GM19240 (cell line): ENCODE results near the gene HSFX2.
"Not testable (repeated sequence)": the region's sequence is repeated elsewhere in the genome, so short reads cannot be mapped to it uniquely, and the experiment has no call there.

Experiments used
- DNase-seq: peaks from one replicate; pipeline ENCODE4 v3.0.0; 2011; ENCODE audit warnings: low spot score; ENCODE audit not compliant: insufficient read length

HSFX2 gene, protein sequence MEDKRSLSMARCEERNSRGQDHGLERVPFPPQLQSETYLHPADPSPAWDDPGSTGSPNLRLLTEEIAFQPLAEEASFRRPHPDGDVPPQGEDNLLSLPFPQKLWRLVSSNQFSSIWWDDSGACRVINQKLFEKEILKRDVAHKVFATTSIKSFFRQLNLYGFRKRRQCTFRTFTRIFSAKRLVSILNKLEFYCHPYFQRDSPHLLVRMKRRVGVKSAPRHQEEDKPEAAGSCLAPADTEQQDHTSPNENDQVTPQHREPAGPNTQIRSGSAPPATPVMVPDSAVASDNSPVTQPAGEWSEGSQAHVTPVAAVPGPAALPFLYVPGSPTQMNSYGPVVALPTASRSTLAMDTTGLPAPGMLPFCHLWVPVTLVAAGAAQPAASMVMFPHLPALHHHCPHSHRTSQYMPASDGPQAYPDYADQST

DNA sequence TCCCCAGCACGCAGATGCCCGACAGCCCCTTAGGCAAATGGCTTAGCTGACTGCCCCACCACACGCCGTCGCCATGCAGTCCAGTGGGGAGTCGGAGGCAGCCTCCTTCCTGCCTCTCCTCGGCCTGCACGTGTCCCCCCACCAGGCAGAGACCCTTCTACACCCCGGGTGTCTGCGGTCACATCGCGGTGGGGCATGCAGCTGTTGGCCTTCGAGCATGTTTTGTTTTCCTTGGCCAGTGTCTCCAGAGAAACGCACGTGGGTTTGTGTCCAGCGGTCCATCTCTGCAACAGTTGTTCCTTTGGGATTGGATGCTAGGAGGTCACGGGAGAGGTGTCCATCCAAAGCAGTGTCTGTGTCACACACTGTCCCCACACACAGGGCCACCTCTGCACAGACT lies at the start of gene HSFX2:
Gene HSFX2 (minus strand): TSS at position 101 of the 400 bp plus-strand sequence. CDS start 614 bp downstream, outside the sequence.
- DNase-seq = not testable (repeated sequence)

DNA sequence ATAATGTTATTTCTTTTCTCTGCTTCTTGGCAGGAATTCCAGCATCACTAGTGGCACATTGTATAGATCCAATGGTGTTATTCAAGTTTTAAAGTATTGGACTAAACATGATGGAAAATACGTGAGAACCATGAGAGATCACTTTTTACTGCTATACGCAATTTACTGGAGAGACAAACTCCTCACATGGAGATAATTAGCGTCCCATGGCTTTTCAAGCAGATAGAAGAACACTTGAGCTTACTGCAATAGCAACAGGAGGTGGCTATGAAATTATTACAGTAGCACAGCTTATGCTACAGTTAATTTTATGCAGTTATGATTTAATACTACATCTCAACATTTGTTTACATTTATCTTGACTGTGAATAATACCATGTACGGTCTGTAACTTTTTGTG lies 48.4 kb upstream of the HSFX2 start:
- no peak for DNase-seq

DNA sequence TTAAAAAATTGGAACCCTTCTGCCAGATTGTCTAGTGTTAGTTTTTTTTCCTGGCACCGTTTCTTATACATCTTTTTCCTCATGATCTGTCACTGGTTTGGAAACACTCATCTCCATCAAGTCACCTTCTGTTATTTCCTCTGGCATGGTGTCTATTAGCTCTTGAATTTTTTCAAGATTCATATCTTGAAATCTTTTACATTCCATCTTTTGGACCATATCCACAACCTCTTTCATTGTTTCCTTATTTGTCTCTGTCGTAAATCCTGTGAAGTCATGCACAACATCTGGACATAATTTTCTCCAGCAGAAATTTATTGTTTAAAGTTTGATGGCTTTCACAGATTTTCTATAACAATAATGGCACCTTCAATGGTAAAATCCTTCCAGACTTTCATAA lies 46.7 kb upstream of the HSFX2 start:
- no peak for DNase-seq

DNA sequence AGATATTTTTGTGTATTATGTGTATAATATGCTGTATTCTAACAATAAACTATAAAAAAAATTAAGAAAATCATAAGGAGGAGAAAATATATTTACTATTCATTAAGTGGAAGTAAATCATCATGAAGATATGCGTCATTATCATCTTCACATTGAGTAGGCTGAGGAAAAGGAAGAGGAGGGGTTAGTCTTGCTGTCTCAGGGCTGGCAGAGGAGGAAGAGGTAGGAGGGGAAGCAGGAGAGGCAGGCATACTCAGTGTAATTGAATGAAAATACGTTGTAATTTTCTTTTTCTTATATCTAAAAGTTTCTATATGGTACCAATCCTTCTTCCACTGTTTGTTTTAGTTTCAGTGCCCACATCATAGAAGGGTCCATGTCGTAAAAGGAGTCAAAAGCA lies 46.3 kb upstream of the HSFX2 start:
- no peak for DNase-seq

DNA sequence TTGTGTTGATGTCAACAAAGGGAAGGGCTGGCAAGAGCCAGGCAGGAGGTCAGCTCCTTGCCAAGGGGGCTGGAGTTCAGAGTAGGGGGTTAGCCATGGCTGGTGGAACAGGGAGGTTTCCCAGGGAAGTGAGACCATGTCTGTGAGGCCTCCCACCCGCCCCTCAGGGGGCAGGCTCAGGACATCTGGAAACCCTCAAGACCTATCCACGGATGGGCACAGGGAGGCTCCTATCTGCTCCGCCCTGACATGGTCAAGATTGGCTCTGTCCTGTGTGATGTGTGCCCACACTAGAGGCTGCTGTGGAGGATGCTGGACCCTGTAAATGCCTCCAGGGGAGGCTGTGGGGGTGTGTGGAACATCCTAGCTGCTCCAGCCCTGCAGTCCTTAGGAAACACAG lies 44.5 kb upstream of the HSFX2 start:
- no peak for DNase-seq

DNA sequence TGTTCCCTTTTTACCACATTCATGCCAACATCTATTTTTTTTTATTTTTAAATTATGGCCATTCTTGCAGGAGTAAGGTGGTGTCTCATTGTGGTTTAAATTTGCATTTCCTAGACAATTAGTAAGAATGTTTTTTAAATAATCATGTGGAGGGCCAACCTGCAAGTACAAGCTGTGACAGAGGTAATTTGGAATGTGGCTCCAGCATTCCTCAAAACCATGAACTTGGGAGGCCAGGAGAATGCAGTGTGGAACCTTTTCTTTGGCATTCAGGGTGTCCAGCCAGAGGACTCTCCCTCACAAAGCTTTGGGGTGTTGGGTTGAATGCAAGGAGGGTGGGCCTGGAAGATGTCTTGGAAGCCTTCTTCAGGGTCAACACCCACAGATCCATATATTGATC lies 43.7 kb upstream of the HSFX2 start:
- no peak for DNase-seq

DNA sequence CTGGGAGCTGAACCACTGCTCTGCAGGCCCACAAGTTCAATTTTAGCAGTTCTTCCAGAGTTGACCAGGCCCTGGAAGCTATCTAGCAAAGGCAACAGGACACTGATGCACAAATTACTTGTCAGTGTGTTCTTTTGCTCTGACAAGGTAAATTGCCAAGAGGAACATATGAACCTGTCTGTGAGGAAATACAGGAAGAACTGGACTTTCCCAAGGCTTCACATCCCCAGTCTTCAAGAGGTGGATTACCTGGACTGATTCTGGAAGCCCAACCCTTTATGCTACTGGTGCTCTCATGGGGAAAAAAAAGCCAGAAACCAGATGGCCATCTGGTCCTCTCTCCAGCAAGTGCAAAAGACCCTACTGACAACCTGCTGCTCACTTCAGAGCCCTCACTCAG lies 38.4 kb upstream of the HSFX2 start:
- DNase-seq = no peak

DNA sequence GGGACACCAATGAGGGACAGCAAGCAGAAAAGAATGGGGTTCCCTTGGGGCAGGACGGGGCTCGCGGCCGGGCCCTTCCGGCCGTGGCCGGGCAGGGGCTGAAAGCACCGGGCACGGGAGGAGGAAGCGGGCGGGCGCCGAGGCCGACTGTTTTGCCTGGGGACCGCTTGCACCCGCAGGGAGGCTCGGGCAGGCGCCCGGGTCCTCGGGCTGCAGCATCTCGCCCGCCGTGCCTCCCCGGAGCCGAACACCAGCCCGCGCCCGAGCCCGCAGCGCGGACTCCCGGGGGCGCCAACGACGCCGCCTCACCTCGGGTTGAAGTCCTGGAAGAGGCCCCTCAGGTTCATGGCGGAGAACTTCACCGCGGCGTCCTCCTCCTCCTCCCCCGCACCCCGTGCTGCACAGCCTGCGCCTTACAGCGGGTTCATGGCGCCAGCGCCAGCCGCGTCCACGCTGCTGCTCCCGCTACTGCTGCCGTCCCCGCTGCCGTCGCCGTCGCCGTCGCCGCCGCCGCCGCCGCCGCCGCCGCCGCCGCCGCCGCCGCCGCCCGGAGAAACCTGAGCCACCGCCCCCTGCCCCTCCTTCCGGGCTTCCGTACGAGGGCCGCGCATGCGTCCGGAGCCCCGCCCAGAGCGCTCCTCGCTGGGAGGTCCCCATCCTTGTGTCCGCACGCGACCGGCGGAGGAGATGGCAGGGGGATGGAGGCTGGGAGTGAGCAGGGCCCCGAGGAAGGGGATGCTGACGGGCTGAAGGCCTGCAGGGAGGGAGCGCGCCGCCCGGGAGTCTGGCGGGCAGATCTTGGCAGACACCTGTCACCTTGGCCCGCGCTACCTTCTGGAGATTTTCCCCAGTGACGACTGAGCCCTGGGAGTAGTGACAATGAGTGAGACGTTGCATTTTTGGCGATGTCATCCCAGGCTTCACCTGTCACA lies 36.4 kb upstream of the HSFX2 start, which contains the start of gene TMEM185A:
Gene TMEM185A (minus strand): TSS at position 559 of the 932 bp plus-strand sequence. CDS start 212 bp downstream, at position 347.
- DNase-seq = peak; percentile 13

DNA sequence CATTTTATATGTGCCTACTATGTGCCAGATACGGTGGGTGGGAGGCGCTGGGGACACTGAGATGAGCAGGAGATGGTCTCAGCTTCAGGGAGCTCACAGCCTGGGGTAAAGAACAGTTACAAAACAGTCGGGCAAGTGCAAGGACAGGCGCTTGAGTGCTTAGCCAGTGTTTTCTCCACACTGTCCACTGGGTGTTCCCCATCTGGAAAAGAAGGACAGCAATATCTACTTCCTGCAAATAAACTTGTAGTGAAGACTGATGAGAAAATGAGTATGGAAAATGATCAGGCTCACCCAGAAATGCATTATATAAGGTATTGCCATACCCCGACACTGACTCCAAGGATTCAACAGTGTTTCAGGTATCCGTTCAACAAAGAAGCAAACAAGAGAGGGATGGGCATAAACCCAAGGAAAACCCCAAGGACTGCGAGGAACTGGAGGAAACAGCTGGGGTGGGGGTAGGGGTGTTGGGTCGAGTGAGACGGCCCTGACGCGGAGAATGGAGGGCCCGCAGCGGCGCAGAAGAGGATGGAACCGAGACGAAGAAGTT lies 35.6 kb upstream of the HSFX2 start:
- no peak for DNase-seq

DNA sequence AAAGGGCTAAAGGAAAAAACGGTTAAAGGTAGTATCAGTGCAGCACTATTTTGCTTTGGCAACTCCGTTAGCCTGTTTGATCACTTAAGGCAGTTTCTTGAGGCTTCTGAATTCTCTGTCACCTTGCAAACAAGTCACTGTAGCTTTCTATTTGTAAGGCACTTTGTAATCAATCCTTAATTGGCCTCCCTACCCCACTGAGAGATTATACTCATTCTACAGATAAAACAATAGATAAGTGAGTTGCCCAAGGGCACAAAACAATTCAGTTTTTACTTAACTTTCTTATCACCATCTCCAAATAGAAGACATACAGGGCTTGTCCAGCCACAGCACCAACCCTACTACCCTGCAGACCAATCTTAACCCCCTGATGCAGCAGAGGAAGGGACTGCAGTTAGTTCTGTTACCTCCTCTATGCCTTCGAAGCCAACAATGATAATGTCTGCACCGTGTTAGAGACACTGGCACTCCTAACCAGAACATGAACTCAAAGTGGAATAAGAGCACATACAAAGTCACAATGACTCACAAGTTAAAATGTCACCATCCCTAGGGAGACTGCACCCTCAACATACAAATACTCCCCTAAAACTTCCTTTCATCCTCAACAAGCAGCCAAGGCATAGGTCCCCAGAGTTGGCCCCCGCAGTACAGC lies 34.7 kb upstream of the HSFX2 start:
- DNase-seq = no peak

DNA sequence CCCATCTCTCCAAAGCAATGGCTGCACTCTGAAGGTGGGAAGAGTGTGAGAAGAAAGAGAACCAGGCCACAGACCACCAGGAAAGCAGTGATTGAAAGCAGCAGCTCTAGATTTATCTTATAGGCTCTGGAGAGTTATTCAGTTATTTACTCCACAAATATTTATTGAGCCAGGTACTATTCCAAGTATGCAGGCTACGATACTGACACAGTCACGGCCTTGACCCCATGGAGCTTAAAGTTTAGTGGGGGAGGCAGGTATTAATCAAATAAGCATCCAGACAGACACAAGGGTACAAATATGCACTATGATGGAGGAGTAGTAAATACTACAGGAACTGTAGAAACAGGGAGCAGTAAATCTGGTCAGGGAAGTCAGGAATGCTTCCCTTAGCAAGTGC lies 33.7 kb upstream of the HSFX2 start:
- DNase-seq = no peak

DNA sequence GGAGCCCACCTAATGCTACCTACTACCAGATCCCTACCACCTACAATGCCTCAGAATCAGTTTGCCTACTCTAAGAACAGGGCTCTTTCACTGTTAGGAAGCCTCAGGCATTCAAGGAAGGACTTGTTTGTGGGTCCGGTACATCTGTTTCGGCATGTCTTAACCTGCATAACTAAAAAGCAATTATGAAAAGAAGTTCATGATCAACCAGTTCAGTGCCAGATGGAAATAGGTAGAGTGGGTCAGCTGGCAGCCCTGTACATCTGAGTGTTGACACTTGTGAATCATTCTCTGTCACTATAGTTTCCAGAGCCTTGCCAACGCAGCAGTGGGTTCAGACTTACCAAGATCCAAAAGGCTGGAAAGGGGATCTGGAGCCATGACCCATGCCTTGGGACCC lies 33.2 kb upstream of the HSFX2 start:
- no peak for DNase-seq

DNA sequence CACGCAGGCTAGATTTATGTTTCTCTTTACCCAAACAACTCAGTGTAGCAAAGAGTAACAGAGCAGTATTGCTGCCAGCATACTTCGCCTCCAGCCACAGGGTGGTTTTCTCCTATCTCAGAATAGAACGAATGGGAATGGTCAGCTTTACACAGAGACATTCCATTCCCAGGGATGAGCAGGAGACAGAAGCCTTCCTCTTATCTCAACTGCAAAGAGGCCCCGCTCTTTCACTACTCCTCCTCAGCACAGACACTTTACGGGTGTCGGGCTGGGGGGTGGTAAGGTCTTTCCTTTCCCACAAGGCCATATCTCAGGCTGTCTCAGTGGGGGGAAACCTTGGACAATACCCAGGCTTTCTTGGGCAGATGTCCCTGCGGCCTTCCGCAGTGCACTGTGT lies 31.7 kb upstream of the HSFX2 start:
- DNase-seq = not testable (repeated sequence)

DNA sequence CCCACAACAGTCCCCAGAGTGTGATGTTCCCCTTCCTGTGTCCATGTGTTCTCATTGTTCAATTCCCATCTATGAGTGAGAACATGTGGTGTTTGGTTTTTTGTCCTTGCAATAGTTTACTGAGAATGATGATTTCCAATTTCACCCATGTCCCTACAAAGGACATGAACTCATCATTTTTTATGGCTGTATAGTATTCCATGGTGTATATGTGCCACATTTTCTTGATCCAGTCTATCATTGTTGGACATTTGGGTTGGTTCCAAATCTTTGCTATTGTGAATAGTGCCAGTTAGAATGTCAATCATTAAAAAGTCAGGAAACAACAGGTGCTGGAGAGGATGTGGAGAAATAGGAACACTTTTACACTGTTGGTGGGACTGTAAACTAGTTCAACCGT lies 24.5 kb upstream of the HSFX2 start:
- not testable (repeated sequence) for DNase-seq

DNA sequence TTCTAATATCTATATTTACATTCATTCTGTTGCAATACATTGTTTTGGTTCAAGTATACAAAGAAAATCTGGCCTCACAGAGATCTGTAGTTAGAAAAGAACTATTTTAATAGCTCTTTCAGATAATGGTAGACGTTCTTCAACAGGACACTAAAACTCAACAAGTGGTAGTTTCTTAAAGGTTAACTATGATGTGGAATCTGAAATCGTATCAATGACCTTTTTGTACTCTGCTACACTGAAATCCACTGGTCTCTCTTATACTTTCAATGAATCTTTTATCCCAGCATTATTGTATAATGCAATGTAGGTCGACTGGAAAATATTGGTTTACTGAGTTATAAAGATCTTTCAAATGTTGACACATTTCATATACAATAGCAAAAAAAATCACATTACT lies 23.8 kb upstream of the HSFX2 start:
- no peak for DNase-seq

DNA sequence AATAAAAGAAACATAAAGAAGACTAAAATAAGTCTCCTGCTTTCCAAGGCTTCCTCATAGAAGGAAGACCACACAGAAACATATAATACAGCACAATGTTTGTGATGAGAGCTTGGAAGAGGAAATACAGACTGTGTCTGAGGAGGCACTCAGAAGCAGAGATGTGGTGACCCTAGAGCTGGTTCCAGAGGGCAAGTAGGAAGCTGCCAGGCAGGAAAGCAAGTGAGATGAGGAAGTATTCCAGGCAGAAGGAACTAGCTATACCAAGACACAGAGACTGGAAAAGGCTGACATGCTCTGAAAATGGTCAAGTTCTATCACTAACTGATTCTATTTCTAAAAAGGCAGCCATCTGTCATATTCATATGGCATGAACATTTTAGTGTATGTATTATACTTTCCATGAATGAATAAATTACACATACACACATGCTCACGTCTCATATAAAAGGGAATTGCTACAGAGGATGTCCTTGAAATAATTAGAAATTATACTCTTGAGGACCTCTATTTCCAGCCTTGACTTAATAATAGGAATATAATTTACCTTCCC lies 16.6 kb upstream of the HSFX2 start:
- DNase-seq = no peak

DNA sequence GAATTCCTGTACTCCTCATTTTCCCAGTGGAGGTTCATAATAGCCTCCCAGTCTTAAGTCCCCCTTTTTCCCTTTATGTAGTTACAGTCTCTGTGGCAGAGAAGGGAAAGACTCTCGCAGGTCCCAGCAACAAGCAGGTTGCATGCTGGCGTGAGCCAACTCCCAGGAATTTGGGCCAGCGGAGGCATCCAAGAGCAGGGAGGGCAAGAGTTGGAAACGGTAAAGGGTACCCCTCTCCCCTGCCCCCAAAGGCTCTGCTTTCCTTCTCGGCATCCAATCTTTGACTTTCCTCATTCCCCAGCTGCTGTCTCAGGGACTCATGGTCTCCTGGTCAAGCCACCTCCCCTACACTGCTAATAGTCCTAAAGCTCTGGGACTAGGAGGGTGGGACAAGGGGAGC lies 15.4 kb upstream of the HSFX2 start:
- no peak for DNase-seq

DNA sequence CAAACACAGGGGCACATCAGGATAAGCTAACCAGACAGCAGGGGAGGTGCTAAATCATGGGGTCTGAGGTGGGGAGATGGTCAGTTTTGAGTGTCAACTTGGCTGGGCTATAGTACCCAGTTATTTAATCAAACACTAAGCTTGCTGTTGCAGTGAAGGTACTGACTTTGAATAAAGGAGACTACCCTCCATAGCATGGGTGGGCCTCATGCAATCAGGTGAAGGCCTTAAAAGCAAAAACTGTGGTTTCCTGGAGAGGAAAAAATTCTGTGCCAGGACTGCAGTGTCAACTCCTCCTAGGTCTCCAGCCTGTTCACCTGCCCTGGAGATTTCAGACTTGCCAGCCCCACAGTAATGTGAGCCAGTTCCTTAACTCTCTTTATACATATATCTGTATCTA lies 12.6 kb upstream of the HSFX2 start:
- DNase-seq = no peak

DNA sequence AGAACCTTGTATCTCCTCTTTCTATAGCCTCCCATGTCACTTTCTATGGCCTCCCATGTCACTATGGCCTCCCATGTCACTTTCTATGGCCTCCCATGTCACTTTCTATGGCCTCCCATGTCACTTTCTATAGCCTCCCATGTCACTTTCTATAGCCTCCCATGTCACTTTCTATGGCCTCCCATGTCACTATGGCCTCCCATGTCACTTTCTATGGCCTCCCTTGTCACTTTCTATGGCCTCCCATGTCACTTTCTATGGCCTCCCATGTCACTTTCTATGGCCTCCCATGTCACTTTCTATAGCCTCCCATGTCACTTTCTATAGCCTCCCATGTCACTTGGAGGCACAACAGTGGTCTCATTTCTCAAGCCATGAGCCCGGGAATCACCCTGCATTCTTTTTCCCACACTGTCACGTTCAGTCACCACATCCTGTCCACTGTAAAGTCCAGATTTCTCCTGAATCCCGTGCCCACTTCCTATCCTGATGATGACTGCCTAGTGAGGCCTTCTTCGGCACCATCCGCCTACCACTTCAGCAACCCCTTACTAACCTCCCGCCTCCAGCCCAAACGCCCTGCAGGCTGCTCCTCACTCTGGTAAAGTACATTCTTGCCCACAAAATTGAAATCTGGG lies 10.3 kb upstream of the HSFX2 start:
- DNase-seq = not testable (repeated sequence)

DNA sequence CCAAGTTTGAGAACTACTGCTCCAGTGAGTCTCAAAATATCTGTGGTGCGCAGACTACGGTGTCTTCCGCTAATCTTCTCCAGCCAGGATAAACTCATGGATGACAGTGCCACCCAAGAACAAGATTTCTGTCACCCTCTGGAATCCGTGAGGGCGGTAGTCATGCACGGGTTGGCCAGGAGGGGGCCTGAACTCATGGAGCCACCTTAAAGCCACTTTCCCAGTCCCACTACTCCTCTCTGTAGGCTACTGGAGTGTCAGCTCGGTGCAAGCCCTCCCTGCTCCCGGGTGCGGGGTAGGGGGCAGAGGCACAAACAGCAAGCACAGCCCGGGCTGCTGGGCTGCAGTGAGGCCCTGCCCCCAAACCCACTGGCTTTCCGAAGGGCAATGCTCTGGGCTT lies 3.5 kb upstream of the HSFX2 start:
- not testable (repeated sequence) for DNase-seq

DNA sequence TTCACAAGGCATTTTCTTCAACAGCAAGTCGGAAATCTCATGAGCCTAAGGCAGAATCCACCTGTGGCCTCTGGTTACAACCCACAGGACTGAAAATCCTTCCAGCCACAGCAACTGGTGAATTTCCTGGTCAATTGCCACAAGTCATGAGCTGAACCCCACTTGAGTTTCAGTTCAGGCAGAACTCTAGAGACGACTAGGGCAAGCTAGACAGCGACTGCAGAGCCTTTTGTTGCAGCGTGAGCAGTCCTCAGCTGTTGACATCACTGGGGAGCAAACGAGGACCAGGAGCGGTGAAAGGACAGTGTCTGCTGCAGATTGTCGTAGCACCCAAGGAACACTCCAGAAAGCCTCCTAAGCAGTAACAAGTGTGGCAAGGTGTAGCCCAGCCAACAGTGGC lies 829 bp upstream of the HSFX2 start:
- not testable (repeated sequence) for DNase-seq
